HUES48 (cell line): Measurements from ENCODE around the gene MLEC.
A peak's percentile ranks its signal among the peaks of the same experiment; 100 is the strongest.

Experiments used
- H3K27ac ChIP-seq: one replicate; pipeline ENCODE4 v1.7.0; 2013; ENCODE audit warnings: low read depth, low read length, inconsistent platforms
- H3K27me3 ChIP-seq: 2 replicates; pipeline ENCODE4 v1.6.1; 2013; ENCODE audit warnings: mild to moderate bottlenecking, low read length; ENCODE audit not compliant: control insufficient read depth, insufficient read depth
- H3K36me3 ChIP-seq: 2 replicates; pipeline ENCODE4 v1.6.1; 2013; ENCODE audit warnings: low read length; ENCODE audit not compliant: control insufficient read depth, insufficient read depth
- H3K4me1 ChIP-seq: 2 replicates; pipeline ENCODE4 v1.6.1; 2013; ENCODE audit warnings: mild to moderate bottlenecking, low read length; ENCODE audit not compliant: control insufficient read depth, insufficient read depth
- H3K4me3 ChIP-seq: 2 replicates; pipeline ENCODE4 v1.5.1; 2013; ENCODE audit warnings: mild to moderate bottlenecking, low read depth, low read length
- H3K9ac ChIP-seq: 2 replicates; pipeline ENCODE4 v1.6.1; 2013; ENCODE audit warnings: mild to moderate bottlenecking, low read depth, low read length, moderate library complexity
- H3K9me3 ChIP-seq: 2 replicates; pipeline ENCODE4 v1.6.1; 2013; ENCODE audit warnings: low read length; ENCODE audit not compliant: control insufficient read depth, insufficient read depth

Gene MLEC

DNA sequence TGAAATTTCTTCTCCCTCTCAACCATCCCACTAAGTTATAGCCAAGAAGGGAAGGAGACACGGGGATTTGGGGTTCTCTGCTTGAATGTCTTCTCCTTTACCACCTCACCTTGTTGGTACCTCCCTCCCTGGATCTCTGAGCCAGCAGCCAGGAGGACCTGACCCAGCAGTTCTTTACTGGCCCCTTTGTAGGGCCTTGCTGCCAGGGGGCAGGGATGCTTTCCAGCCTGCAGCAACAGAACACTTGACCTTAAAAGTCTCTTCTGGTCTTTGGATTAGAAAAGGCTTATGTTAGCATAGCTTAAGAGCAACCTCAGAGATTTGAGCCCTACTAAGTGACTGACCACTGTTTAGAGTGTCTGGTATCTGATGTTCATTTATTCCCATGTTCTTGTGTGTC lies 10.4 kb downstream of the MLEC start:
- no peak overlapping the region for H3K27ac ChIP-seq
- H3K27me3 ChIP-seq, result no peaks in the 10 kb centered on the region
- peaks cover 22% of the 10 kb centered on the region for H3K4me1 ChIP-seq
- H3K9me3 ChIP-seq, result no peaks in the 10 kb centered on the region
- H3K36me3 ChIP-seq, result peaks cover 89% of the 10 kb centered on the region
- no peak overlapping the region for H3K4me3 ChIP-seq
- H3K9ac ChIP-seq, result no peak overlapping the region

DNA sequence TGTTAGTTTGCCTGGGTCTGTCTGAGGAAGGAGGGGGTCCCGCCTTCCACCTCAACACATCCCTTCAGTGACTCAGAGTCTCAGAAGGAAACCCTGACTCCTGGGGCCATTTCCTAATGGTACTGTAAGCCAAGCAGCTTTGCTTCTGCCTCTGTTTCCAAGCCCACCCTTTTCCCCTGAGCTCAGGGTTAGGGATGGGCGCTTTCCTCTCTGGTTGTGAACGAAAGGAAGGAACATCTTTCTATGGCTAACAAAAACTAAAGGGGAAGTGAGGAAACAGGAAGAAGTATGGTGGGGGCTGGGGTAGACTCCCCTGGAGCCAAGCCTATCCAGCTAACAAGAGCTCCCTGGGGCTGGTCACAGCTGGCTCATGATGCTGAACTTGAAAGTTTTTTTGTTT lies 11.7 kb downstream of the MLEC start:
- peaks cover 9% of the 10 kb centered on the region for H3K4me1 ChIP-seq
- no peaks in the 10 kb centered on the region for H3K9me3 ChIP-seq
- H3K27ac ChIP-seq, result no peak overlapping the region
- H3K4me3 ChIP-seq, result no peak overlapping the region
- no peak overlapping the region for H3K9ac ChIP-seq
- H3K36me3 ChIP-seq, result peaks cover 98% of the 10 kb centered on the region
- H3K27me3 ChIP-seq, result no peaks in the 10 kb centered on the region

DNA sequence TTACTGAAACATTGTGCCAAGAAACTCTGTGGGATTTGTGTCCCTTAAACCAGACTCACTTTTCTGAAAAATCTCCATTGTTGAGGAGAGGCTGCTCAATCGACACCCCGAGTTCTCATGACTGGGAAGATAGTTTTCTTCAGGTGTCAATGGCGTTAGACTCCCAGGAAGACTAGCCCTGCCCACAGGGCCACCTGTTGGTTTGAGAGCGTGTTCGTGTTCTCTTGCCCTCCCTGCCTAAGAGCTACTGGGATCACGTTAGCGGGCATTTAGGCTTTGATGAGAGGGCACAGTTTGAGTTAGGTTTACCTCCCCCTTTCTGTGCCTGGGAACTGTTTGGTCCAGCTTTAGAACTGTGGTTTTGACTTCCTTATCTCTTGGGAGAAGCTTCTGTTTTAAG lies 12.6 kb downstream of the MLEC start:
- H3K9me3 ChIP-seq, result no peaks in the 10 kb centered on the region
- no peaks in the 10 kb centered on the region for H3K27me3 ChIP-seq
- H3K9ac ChIP-seq, result no peak overlapping the region
- peaks cover 93% of the 10 kb centered on the region for H3K36me3 ChIP-seq
- H3K4me1 ChIP-seq, result no peaks in the 10 kb centered on the region; the same call in 1 of the 2 replicates
- H3K4me3 ChIP-seq, result no peak overlapping the region
- no peak overlapping the region for H3K27ac ChIP-seq

DNA sequence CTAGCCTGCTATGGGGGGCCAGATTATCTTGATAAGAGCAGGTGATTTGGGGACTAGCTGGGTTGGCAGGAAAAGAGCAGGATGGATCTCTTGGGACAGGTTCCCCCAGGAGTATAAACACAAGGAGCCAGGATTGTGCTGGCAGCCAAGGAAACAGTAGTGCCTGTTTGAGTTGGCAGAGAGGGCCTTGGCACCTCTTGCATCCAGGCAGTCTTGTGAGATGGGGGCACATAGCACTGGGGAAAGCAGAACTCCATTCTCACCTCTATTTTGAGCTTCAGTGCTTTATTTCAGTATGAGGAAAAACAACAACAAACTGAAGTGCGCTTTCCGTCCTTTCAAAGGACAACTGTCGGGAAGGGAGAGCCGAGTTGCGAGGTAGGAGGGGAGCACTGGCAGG lies 13.9 kb downstream of the MLEC start:
- Histone ChIP-seq H3K27ac (no peak overlapping the region), H3K4me3 (no peak overlapping the region), H3K9ac (no peak overlapping the region), H3K9me3 (no peaks in the 10 kb centered on the region), H3K36me3 (peaks cover 84% of the 10 kb centered on the region), H3K27me3 (no peaks in the 10 kb centered on the region), H3K4me1 (no peaks in the 10 kb centered on the region)

DNA sequence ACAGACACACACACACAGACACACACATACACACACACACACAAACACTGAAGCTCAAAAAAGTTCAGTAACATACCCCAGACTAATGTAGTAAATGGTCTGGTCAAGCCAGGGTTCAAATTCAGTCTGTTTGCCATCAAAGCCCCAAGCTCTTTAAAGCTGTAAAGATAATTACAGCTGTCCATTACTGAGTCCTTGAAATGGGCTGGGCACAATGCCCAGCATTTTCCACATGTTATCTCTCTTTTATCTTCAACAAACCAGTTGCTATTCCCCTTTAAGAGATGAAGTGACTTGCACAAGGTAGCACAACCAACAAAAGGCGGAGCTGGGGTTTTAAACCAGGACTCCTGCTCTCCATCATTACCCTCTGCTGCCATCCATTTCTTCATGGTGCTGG lies 15.7 kb downstream of the MLEC start:
- no peaks in the 10 kb centered on the region for H3K27me3 ChIP-seq
- no peak overlapping the region for H3K4me3 ChIP-seq
- no peaks in the 10 kb centered on the region for H3K4me1 ChIP-seq
- no peaks in the 10 kb centered on the region for H3K9me3 ChIP-seq
- no peak overlapping the region for H3K9ac ChIP-seq
- H3K27ac ChIP-seq, result no peak overlapping the region
- peaks cover 66% of the 10 kb centered on the region for H3K36me3 ChIP-seq

- Histone ChIP-seq H3K9me3 (no peaks in the 10 kb centered on the region), H3K36me3 (peaks cover 59% of the 10 kb centered on the region), H3K9ac (no peak overlapping the region), H3K4me1 (no peaks in the 10 kb centered on the region), H3K27ac (no peak overlapping the region), H3K27me3 (no peaks in the 10 kb centered on the region), H3K4me3 (no peak overlapping the region)
Observed at GRCh38 chr12:120703311-120703942, 16.5 kb downstream of the MLEC start.

DNA sequence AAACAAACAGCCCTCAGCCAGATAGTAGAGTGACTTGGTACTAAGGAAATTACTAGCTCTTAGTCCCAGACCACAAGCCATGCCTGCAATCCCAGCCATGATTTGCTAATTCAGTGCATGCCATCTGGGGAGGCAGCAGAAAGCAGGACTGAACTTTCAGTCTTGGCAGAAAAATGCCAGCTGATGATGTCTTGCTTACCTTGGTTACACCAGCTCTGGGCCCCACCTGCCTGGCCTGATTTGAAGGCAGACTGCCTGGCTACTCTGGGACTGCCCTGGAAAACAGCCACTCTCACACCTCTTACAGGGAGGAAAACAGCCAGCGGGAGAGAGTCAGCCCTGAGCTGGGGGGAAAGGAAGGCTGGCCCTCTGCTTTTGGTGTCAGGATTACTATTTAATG lies 18.7 kb downstream of the MLEC start:
- Histone ChIP-seq H3K27me3 (no peaks in the 10 kb centered on the region), H3K4me1 (peaks cover 7% of the 10 kb centered on the region), H3K4me3 (no peak overlapping the region), H3K27ac (no peak overlapping the region), H3K36me3 (peaks cover 37% of the 10 kb centered on the region), H3K9me3 (no peaks in the 10 kb centered on the region), H3K9ac (no peak overlapping the region)

DNA sequence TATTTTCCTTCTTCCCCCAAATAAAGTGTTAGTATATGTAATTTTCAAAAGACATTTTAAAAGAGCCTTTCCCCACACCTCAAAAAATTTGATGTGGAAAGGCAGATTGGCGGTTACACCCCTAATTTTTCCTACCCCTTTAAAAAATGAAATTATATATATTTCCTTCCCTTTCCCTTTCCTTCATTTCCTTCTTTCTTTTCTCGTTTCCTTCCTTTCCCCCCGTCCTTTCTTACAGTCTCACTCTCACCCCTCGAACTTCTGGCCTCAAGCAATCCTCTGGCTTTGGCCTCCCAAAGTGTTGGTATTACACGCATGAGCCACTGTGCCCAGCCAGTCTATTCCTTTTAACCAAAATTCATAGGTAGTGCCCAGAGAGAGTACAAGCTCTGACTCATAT lies 19.1 kb downstream of the MLEC start:
- no peak overlapping the region for H3K9ac ChIP-seq

GRCh38 chr12:120708651-120709050 lies 21.7 kb downstream of the MLEC start:
- Histone ChIP-seq H3K27me3 (no peaks in the 10 kb centered on the region), H3K4me3 (no peak overlapping the region), H3K9ac (no peak overlapping the region), H3K36me3 (peaks cover 23% of the 10 kb centered on the region), H3K27ac (no peak overlapping the region), H3K9me3 (no peaks in the 10 kb centered on the region), H3K4me1 (peaks cover 21% of the 10 kb centered on the region)

More for the DNA sequence above, 19.1 kb downstream of the MLEC start:
- peaks cover 32% of the 10 kb centered on the region for H3K36me3 ChIP-seq
- no peak overlapping the region for H3K27ac ChIP-seq
- no peaks in the 10 kb centered on the region for H3K9me3 ChIP-seq
- H3K27me3 ChIP-seq, result no peaks in the 10 kb centered on the region
- no peak overlapping the region for H3K4me3 ChIP-seq
- peaks cover 7% of the 10 kb centered on the region for H3K4me1 ChIP-seq

- peak within 1 kb of the TSS; percentile 91 for H3K9ac ChIP-seq
- peaks cover 30% of the 10 kb centered on the region for H3K36me3 ChIP-seq
- peaks cover 21% of the 10 kb centered on the region for H3K4me1 ChIP-seq
- no peaks in the 10 kb centered on the region for H3K9me3 ChIP-seq
- H3K27me3 ChIP-seq, result no peaks in the 10 kb centered on the region
- H3K4me3 ChIP-seq, result peak within 1 kb of the TSS; percentile 84
- peak within 1 kb of the TSS; percentile 72 for H3K27ac ChIP-seq
Observed at GRCh38 chr12:120710031-120710804, 23.3 kb downstream of the MLEC start, which contains the start of gene UNC119B. UNC119B (plus strand) TSS chr12:120710458; CDS start chr12:120710475, 17 bp downstream.

GRCh38 chr12:120710805-120711296 lies 23.9 kb downstream of the MLEC start:
- Histone ChIP-seq H3K4me1 (peaks cover 21% of the 10 kb centered on the region), H3K9me3 (no peaks in the 10 kb centered on the region), H3K27ac (peak overlapping the region; percentile 72), H3K9ac (peak overlapping the region; percentile 91), H3K27me3 (no peaks in the 10 kb centered on the region), H3K36me3 (peaks cover 34% of the 10 kb centered on the region), H3K4me3 (peak overlapping the region; percentile 84)
